Stimulated activated CD8-positive, alpha-beta memory T cell treated with anti-CD3 and anti-CD28 coated beads, Interleukin-2, amount 100 ng/mL, for 48 hours (primary cell): ENCODE measurements around the gene C6orf141.

Experiments
- DNase-seq, 2 donors: peaks; one replicate each; pipeline ENCODE4 v3.0.0-alpha.2; 2020; ENCODE audit warnings: low read depth in 2 of 2

C6orf141 gene

GRCh38 chr6:49550492-49551077 lies at the start of gene C6orf141:
TSS of gene C6orf141 (plus strand) at chr6:49550668. CDS start at chr6:49550793, 125 bp downstream.
- DNase-seq = peak; percentile 15 to 17

GRCh38 chr6:49504666-49505065 lies 45.8 kb upstream of the C6orf141 start:
- no peak for DNase-seq

- no peak for DNase-seq
These were observed 43.8 kb upstream of the C6orf141 start for GRCh38 chr6:49506569-49507111.

DNA sequence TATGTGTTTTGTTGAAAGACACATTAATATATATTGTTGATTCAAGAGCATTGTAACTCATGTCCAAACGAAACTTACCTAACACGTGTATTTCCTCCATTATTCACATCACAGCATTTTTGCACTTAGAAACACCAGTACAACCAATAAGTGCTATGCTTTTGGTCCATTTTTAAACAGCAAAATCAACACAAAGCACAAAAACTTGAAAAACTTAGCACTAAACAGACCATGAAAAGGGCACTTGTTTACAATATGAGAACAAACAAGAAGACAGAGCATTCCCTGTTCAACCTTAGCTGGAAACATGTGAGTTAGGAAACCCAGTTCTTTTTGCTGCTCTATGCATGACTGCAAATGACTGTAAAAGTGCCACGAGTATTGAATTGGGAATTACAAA lies 41.1 kb upstream of the C6orf141 start:
- DNase-seq = no peak

DNA sequence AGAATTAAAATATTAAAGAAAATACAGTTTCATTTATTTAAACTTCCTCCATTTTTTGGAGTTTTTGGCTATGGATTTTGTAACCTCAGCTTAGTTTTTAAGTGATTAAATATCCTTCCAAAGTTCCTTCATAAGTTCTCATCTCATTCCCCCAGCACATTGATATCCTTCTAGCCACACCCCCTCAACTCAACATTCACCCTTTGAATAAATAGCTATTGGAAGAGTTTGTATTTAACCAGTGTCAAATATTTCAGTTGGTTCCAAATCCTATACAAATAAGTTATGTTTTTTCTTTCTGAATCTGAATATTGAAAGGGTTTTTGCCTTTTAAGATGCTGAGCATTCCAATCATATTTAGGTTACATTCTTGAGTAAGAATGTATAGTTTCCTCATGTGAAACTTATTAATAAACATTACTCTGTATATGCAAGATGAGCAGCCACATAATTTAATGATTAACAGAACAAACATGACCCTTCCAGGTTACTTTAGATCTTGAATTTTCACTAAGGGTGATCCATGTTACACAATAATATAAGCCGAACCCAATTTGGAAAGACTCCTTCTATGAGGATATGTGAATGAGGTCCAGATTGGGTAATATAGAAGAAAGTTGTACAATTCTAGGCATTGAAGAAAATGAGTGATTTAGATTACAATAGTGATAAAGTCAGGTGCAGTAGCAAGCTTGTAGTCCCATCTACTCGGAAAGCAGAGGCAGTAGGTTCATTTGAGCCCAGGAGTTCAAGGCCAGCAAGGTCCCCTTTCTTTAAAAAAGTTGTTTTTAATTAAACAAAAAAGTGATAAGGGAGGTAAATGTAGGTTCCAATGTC lies 37.1 kb upstream of the C6orf141 start:
- no peak for DNase-seq

DNA sequence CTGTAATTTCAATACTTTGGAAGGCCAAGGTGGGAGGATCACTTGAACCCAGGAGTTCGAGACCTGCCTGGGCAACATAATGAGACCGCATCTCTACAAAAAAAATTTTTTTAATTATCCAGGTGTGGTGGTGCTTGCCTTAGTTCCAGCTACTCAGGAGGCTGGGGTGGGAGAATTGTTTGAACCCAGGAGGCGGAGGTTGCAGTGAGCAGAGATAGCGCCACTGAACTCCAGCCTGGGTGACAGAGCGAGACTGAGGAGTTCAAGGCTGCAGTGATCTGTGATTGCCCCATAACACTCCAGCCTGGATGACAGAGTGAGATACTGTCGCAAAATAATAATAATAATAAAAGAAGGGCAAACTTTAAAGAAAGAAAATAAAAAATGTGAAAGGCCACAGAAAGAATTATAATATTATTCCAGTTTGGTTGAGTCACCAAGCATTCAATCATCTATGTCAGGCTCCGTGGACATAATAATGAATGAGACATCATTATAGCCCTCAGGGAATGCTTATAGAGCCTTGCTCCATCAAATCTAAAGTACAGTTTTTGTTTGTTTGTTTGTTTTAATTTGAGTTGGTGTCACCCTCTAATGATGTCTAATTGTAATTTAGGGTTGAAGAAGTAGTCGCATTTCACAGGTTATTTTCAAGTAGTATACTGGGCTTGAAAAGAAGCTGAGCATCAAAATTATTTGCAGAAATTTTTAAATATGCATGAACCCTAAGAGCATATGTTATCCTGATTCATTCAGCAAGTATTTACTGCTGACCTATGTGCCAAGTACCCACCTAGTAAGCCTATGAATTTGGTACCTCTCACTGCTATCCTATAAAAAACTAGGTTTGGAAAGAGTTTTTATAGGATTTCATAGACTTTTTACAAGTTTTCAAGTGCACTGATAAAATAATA lies 35.6 kb upstream of the C6orf141 start:
- DNase-seq = no peak

DNA sequence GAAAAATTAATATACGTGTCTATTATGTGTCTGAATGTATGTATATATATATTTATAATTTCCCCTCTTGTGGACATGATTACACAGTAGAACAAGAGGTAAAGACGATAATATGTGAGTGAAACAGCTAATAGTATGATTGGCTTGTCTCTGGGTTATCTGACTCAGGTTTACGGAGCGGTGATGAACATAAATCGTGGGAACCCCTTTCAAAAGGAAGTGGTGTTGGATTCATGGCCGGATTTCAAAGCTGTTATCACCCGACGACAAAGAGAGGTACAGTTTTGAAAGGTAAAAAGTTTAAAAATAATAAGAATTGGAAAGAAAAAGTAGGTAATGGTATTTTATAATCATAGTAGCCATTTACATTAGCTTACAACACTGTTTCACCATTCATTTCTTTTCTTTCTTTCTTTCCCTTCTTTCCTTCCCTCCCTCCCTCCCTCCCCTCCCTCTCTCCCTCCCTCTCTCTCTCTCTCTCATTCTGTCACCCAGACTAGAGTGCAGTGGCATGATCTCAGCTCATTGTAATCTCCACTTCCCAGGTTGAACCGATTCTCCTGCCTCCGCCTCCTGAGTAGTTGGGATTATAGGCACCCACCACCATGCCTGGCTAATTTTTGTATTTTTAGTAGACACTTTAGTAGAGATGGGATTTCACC lies 34.9 kb upstream of the C6orf141 start:
- DNase-seq = no peak

- DNase-seq = no peak
These were observed 34.3 kb upstream of the C6orf141 start for GRCh38 chr6:49516147-49516505.

DNA sequence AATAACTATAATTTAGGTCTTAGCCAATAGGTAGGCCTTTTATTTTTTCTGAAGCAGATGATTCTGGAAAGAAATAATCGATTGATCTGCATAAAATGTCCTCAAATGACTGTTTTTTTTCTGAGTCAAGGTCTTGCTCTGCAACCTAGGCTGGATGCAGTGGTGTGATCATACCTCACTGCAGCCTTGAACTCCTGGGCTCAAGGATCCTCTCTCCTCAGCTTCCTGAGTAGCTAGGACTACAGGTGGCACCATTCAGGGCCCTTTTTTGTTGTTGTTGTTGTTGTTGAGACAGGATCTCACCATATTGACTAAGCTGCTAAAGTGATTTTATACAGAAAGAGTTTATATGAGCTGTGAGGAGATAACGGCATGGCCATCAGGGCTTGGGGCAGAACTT lies 32.5 kb upstream of the C6orf141 start:
- DNase-seq = no peak

GRCh38 chr6:49519660-49520059 lies 30.8 kb upstream of the C6orf141 start:
- no peak for DNase-seq

DNA sequence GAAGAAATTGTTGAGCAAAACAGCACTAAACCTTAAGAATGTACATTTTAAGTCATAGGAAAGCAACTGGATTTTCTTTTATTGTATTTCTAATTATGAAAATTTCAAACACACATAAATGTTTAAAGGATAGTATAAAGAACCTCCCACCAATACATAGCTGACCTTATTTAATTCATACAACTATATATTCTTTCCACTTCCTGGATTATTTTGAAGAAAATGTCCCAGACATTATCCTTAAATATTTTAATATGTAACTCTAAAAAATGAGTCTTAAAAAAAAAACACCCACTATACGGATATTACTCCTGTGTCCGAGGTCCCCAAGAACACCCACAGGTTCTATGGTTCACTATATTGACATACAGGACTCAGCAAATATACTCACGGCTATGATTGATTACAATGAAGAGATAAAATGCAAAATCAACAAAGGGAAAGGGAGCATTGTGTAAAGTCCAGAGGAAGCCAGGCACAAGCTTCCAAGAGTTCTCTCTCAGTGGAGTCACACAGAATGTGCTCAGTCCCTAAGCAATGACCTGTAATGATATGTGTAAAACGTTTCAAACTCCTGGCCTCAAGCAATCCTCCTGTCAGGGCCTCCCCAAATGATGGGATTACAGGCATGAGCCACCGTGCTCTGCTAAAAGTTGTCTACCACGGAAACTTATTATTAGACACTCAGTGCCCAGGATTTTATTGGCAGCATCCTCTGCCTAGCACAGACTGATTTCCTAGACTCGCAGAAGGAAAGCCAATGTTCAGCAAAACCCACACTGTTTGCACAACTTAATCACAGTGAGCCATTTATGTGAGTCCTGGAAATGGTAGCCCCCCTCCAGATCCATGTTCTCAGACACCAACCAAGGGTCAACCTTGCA lies 27.5 kb upstream of the C6orf141 start:
- DNase-seq = no peak

DNA sequence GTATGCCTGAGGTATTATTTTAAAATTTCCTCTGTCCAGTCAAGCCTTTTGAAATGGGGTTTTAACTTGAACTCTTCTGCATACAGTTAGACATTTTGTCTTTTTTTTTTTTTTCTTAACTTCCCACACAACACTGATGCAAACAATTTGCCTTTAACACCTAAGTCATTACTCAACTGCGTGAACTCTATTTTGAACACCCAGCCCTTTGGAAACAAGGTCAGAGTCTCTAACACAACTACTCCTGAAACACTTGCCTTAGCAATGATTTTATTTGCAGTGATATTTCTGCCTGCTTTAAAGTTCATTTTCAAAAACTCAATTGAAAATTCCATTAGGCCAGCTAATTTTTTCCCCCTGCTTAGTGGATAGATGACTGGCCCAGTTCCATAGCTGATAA lies 26.6 kb upstream of the C6orf141 start:
- DNase-seq = no peak

DNA sequence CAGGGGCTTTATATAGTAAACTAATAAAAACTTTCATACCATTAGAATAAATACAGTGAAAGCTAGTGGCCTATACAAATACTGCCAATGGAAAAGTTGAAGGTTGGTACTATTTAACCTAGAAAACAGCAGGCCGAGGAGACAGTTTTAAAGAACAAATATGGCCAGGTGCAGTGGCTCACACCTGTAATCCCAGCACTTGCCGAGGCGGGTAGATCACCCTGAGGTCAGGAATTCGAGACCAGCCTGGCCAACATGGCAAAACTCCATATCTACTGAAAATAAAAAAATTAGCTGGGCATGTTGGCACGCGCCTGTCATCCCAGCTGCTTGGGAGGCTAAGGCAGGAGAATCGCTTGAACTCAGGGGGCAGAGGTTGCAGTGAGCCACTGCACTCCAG lies 25.9 kb upstream of the C6orf141 start:
- no peak for DNase-seq

GRCh38 chr6:49526598-49526997 lies 23.9 kb upstream of the C6orf141 start:
- no peak for DNase-seq

GRCh38 chr6:49527320-49527719 lies 23.1 kb upstream of the C6orf141 start:
- DNase-seq = no peak

DNA sequence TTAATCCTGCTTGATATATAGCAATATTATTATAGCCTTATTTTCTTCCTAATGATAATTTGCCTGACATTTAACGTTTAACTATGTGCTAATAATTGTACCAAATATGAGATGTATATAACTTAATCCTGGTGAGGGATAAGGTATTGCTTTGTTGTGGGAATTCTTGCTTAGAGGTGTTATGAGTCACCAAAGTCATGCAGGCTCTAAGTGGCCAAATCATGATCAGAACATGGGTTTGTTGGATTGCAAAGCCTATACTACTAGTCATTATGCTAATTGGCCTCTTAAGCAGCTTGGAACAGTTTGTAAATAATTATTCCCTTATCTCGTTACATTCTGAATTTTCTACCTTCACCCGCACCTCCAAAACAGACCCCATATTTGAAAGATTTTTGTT lies 21.9 kb upstream of the C6orf141 start:
- no peak for DNase-seq

DNA sequence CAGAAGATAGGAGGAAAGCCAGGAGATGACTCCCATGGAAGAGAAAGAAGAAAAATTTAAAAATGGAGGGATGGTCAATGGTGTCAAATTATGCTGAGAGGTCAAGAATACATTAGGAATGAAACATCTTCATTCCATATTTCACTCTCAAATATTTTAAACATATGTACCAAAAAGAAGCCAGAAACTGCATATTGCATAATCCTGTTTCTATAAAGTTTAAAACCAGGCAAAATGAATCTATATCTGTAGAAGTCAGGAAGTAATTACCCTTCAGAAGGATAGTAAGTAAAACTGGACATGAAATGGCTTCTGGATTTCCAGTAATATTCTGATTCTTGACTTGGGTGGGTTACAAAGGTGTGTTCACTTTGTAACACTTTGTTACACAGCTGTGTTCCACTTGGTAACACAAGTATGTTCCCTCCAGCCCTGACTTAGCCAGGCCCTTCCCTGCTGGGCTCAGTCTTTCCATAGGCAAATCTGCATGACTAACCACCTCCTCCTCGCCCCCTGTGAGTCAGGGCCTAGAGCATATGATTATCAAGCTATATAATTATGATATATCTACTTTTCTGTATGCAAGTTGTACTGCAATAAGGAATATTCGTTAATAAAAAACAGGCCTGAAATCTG lies 20.2 kb upstream of the C6orf141 start:
- DNase-seq = no peak

- DNase-seq = no peak
These were observed 18.5 kb upstream of the C6orf141 start for GRCh38 chr6:49531774-49532569.

GRCh38 chr6:49535795-49536194 lies 14.7 kb upstream of the C6orf141 start:
- no peak for DNase-seq
